Gastroesophageal sphincter (tissue), 4 donors: Measurements from ENCODE around the gene KCNN1. TPM values are rescaled to one million over a fixed set of nuclear protein-coding genes. Genes with fewer than 3 reads are reported as not detected.
A peak's percentile ranks its signal among the peaks of the same experiment; 100 is the strongest.

Experiments used
- ATAC-seq: fragments of 150-250 bp; one replicate; pipeline ENCODE4 v1.9.1; 2016; ENCODE audit warnings: mild to moderate bottlenecking, moderate library complexity
- H3K27ac ChIP-seq, 4 donors: fragments of 200-600 bp; sonication (generic) in 3 of 4; 1 replicate in 3 of 4; 2 replicates in 1 of 4; pipeline ENCODE4 v1.5.1; 2016 to 2019
- H3K27me3 ChIP-seq: fragments of 200-600 bp; sonication (generic); one replicate; pipeline ENCODE4 v1.5.1; 2019
- H3K36me3 ChIP-seq, 2 donors: fragments of 200-600 bp; sonication (generic); one replicate each; pipeline ENCODE4 v1.5.1; 2019; ENCODE audit warnings: control low read depth in 1 of 2
- H3K4me1 ChIP-seq, 3 donors: fragments of 200-600 bp; sonication (generic); 1 replicate in 2 of 3; 2 replicates in 1 of 3; pipeline ENCODE4 v1.5.1; 2016 to 2019; ENCODE audit warnings: control low read depth in 2 of 3
- H3K4me3 ChIP-seq, 2 donors: fragments of 200-600 bp; sonication (generic); one replicate each; pipeline ENCODE4 v1.5.1; 2019; ENCODE audit warnings: mild to moderate bottlenecking in 1 of 2, moderate library complexity in 1 of 2
- H3K9me3 ChIP-seq, 3 donors: fragments of 200-600 bp; sonication (generic); one replicate each; pipeline ENCODE4 v1.5.1; 2017 to 2019; ENCODE audit warnings: control low read depth in 2 of 3
- CTCF ChIP-seq, 4 experiments: fragments of 200-600 bp in 2 of 4; fragments of 450-650 bp in 2 of 4; sonication (generic) in 1 of 4; IDR thresholded peaks; one replicate each; pipeline ENCODE4 v1.5.1; 2017 to 2019; ENCODE audit warnings: antibody characterized with exemption in 4 of 4, mild to moderate bottlenecking in 2 of 4, moderate library complexity in 2 of 4
- EP300 ChIP-seq: sonication (generic); formaldehyde crosslinking; IDR thresholded peaks from one replicate; pipeline ENCODE4 v1.6.1; 2017; ENCODE audit warnings: antibody characterized with exemption, mild to moderate bottlenecking
- POLR2A ChIP-seq, 2 donors: fragments of 450-650 bp; IDR thresholded peaks; one replicate each; pipeline ENCODE4 v1.6.1; 2017; ENCODE audit warnings: antibody characterized with exemption in 2 of 2, mild to moderate bottlenecking in 2 of 2, moderate library complexity in 1 of 2
- POLR2AphosphoS5 ChIP-seq: sonication (generic); formaldehyde crosslinking; IDR thresholded peaks from one replicate; pipeline ENCODE4 v1.6.1; 2017; ENCODE audit warnings: antibody characterized with exemption
- WGBS, 2 donors: methylation state at CpG; one replicate each; pipeline ENCODE4 v1.1.5; 2018; ENCODE audit warnings: low coverage in 1 of 2; 5-methylcytosine and 5-hydroxymethylcytosine counted together
- total RNA-seq, 4 donors: library from RNA; depleted of rRNA; stranded (reverse); fragments of >200 nt; gene quantifications; one replicate each; pipeline ENCODE4 v1.1.0, GENCODE V29; 2016

Gene KCNN1
- total RNA-seq, 4 donors from 2014 or later = 0.20 to 0.89 TPM; not detected in 2

DNA sequence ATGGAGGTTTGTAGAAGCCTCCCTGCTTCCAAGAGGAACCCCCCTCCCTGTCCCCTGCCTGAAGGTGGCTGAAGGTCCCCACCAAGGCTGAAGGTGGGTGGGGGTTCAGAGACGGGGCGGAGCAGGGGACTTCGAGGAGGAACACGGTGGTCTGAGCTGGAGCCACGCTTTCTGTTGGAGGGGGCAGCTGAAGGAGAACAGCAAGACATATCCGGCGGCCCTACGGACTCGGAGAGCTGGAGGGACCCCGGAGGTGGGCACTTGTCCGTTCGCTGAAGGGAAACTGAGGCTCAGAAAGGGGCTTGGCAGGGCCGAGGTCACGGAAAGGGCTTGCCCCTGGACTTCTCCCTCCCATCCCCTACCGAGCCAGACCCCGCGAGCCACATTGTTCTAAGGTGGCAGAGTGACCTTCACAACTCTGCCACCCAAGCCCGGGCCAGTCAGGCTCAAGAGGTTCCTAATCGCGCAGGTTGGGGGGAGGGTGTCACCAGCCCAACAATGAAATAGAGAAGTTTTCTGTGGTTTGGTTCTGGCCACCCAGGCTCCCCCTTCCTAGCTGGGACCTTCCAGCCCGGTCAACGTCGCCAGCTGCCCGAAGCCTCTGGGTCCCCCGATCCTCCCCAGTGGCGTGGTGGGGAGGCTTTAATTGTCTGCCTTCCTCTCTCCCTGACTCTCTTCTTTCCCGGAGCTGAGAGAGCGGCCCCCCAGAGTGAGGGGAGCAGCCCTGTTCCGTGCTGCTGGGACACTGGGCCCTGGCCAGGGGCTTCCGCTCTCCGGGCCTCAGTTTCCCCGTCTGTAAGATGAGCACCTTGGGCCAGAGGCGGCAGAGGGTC is 15.5 kb upstream of the KCNN1 start:
- Histone ChIP-seq H3K27me3 (peaks cover 78% of the 10 kb centered on the region), H3K9me3 (no peaks in the 10 kb centered on the region), H3K27ac (no peak overlapping the region), H3K36me3 (no peaks in the 10 kb centered on the region), H3K4me3 (peak overlapping the region in 1 of 2 donors; percentile 12), H3K4me1 (peaks cover 0 to 62% (median 30%) of the 10 kb centered on the region in 3 donors)
- ATAC-seq = no peak
- TF ChIP-seq POLR2AphosphoS5 = no peak
- TF ChIP-seq CTCF (IDR thresholded peaks at IDR 0.05) = no peak
- no peak for TF ChIP-seq EP300
- TF ChIP-seq POLR2A (IDR thresholded peaks at IDR 0.05) = no peak
- 3% methylated on average over 14 of the region's 33 CpGs; no CpG with 5 or more reads in 1 of the 2 donors for WGBS, 2 donors

- H3K9me3 ChIP-seq = no peaks in the 10 kb centered on the region
- TF ChIP-seq POLR2AphosphoS5 (no peak), POLR2A (IDR thresholded peaks at IDR 0.05) (no peak), EP300 (no peak), CTCF (IDR thresholded peaks at IDR 0.05) (no peak)
- H3K4me1 ChIP-seq = peaks cover 0 to 53% (median 30%) of the 10 kb centered on the region in 3 donors
- no peak for ATAC-seq
- WGBS, 2 donors = 0% methylated on average over 1 of the region's 68 CpGs; no CpG with 5 or more reads in 1 of the 2 donors
- peak overlapping the region in 1 of 2 donors; percentile 12 for H3K4me3 ChIP-seq
- peaks cover 86% of the 10 kb centered on the region for H3K27me3 ChIP-seq
- H3K36me3 ChIP-seq = no peaks in the 10 kb centered on the region
- H3K27ac ChIP-seq = no peak overlapping the region
These were observed 14.6 kb upstream of the KCNN1 start for GRCh38 chr19:17951990-17952976.

DNA sequence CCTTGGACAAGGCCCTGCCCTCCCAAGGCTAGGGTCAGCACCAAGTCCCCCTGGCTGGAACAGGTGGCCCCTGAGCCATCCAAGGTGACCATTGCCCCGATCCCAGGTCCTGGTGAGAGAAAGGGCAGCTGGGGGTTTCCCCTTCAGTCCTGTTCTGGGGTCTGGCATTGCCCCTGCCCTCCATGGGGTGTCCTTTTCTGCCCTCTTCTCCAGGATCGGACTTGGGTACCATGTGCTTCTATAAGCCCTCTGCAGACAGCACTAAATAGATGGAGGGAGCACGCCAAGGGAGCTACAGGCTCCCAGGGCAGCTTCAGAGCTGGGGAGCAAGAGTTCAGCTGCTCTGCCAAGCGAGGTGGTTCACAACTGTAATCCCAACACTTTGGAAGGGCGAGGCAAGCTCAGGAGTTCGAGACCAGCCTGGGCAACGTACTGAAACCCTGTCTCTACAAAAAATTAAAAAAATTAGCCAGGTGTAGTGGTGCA is 13.5 kb upstream of the KCNN1 start:
- Histone ChIP-seq H3K27me3 (peaks cover 97% of the 10 kb centered on the region), H3K4me1 (peaks cover 0 to 45% (median 30%) of the 10 kb centered on the region in 3 donors), H3K4me3 (no peak overlapping the region), H3K27ac (no peak overlapping the region), H3K9me3 (no peaks in the 10 kb centered on the region), H3K36me3 (no peaks in the 10 kb centered on the region)
- TF ChIP-seq EP300 = no peak
- TF ChIP-seq CTCF (IDR thresholded peaks at IDR 0.05) = no peak
- TF ChIP-seq POLR2A (IDR thresholded peaks at IDR 0.05) = no peak
- no peak for TF ChIP-seq POLR2AphosphoS5
- 56% methylated on average over 5 of the region's 7 CpGs; no CpG with 5 or more reads in 1 of the 2 donors for WGBS, 2 donors
- no peak for ATAC-seq

DNA sequence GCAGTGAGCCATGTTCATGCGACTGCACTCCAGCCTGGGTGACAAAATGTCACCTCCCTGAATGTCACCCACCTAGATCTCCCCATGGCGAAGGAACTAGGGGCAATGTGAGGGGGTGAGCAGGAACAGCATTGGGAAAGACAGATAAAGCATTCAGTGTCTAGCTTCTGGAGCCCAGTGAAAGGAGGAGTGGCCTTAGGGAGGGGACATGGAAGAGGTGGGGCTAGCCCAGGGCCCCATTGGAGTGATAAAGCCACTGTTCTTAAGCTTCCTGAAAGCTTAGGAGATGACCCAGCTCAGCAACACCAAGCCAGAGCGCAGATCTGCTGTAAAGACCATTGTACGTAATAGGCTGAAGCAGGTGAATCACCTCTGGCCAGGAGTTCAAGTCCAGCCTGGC is 13.0 kb upstream of the KCNN1 start:
- Histone ChIP-seq H3K9me3 (no peaks in the 10 kb centered on the region), H3K4me1 (peaks cover 0 to 40% (median 26%) of the 10 kb centered on the region in 3 donors), H3K4me3 (no peak overlapping the region), H3K27me3 (peaks cover 93% of the 10 kb centered on the region), H3K36me3 (no peaks in the 10 kb centered on the region), H3K27ac (no peak overlapping the region)
- 55 to 80% methylated on average over 2 of the region's 4 CpGs for WGBS, 2 donors
- no peak for ATAC-seq
- TF ChIP-seq CTCF (IDR thresholded peaks at IDR 0.05) (no peak), EP300 (no peak), POLR2A (IDR thresholded peaks at IDR 0.05) (no peak)
